Measurements from ENCODE around the gene LRRFIP1. TPM values are rescaled to one million over a fixed set of nuclear protein-coding genes. Genes with fewer than 3 reads are reported as not detected.
"Not testable (repeated sequence)": the region's sequence is repeated elsewhere in the genome, so short reads cannot be mapped to it uniquely, and the experiment has no call there.

Gene LRRFIP1
- total RNA-seq, 1 experiment from 2014 or later = 38.1 TPM

GRCh38 chr2:237669283-237669627 is 41.9 kb downstream of the LRRFIP1 start:
- DNase-seq (ENCODE audit: low read depth, low spot score) = no peak
- in situ Hi-C loops (cut with HindIII; ENCODE audit: low pct_unique_long_range_greater_than_20kb, low sequenced_read_pairs) = no loop called here

GRCh38 chr2:237669628-237670392 is 42.4 kb downstream of the LRRFIP1 start:
- no peak for DNase-seq (ENCODE audit: low read depth, low spot score)
- in situ Hi-C loops (cut with HindIII; ENCODE audit: low pct_unique_long_range_greater_than_20kb, low sequenced_read_pairs) = no loop called here

GRCh38 chr2:237670641-237671040 is 43.3 kb downstream of the LRRFIP1 start:
- in situ Hi-C loops (cut with HindIII; ENCODE audit: low pct_unique_long_range_greater_than_20kb, low sequenced_read_pairs) = no loop called here
- DNase-seq (ENCODE audit: low read depth, low spot score) = no peak

DNA sequence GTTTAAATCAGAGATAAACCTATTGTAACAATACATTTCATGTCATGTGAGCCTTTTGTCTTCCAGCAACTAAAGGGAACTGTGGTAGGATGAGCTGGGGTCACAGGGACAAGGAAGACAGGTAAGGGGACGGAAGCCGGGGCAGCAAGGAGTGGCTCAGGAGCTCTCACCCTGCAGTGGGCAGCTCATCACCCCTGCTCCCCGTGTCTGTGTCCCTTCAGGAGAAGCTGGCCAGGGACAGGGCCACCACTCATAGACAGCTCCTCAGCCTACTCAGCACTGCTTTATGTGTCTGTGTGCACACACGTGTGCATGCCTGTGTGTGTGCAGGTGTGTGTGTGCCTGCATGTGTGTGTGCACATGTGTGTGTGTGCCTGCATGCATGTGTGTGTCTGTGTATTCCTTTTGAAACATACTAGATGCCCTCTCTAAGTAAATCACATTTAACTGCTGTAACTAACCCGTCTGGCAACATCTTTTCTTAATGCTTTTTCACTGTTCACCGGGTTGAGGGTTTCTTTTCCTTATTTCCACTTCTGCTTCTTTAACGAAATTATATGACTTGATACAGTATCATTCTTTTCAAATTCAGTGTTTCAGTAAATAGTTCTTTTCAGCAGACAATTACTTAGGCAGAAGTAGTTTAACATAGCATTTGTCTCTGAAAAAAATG is 44.2 kb downstream of the LRRFIP1 start:
- in situ Hi-C loops (cut with HindIII; ENCODE audit: low pct_unique_long_range_greater_than_20kb, low sequenced_read_pairs) = no loop called here
- no peak for DNase-seq (ENCODE audit: low read depth, low spot score)

- DNase-seq (ENCODE audit: low read depth, low spot score) = no peak
- in situ Hi-C loops (cut with HindIII; ENCODE audit: low pct_unique_long_range_greater_than_20kb, low sequenced_read_pairs) = no loop called here
Observed at GRCh38 chr2:237672731-237673129, 45.3 kb downstream of the LRRFIP1 start.

DNA sequence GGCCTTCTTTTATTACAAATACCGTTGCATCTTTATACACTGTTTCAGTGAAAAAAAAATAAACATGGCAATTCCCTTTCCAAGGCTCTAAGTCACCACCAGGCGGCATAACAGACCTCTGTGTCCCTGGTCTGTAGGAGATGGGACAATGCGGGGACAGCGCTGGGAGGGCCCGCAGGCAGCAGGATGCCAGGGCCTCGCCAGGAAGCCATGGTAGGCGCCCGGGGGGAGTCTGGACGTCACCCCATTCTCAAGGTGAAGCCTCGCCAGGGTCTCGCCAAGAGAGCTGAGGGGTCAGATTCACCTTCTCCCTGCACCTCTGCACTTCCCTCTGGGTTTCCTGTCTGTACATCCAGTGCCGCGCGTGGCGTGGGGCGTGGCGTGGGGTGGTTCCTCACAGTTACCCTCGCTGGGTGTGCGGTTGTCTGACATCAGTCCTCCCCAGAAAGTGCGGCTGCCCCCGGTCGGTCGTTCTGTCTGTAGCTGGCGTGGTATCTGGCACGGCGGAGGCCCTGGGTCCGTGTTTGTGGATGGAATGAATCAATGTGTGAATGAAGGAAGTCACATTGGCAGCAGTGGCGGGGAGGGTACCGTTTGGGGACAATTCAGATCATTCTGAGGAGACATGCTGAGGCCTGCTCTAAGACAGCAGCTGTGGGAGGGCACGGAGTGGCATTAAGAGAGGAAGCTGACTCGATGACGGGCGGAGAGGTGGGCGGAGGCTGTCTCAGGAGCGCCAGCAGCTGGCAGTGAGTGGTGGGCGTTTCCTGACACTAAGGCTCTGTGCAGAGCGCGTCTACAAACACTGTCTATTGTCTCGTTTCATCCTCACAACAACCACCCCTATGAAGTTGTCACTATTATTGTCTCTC is 46.0 kb downstream of the LRRFIP1 start:
- DNase-seq (ENCODE audit: low read depth, low spot score) = peak; percentile 75
- in situ Hi-C loops (cut with HindIII; ENCODE audit: low pct_unique_long_range_greater_than_20kb, low sequenced_read_pairs) = no loop called here

- in situ Hi-C loops (cut with HindIII; ENCODE audit: low pct_unique_long_range_greater_than_20kb, low sequenced_read_pairs) = no loop called here
Observed at GRCh38 chr2:237674731-237675276, 47.4 kb downstream of the LRRFIP1 start.

DNA sequence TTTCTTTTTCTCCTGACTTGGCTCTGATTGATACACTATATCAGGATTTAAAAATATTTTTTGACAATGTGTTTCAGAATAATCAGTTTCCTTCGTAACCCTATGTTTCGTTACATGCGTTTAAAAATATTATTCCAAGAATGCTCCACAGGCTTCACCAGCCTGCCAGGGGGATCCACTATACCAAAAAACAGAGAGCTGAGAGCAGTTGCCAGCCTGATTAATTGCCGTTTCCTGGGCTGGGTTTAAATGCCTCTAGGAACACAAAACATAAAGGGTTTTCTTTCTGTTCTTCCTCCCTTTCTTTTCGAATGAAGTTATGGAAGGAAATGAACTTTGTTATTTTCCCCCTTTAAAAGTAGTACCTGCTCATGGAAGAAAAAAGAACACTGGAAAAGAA is 47.9 kb downstream of the LRRFIP1 start:
- DNase-seq (ENCODE audit: low read depth, low spot score) = no peak
- in situ Hi-C loops (cut with HindIII; ENCODE audit: low pct_unique_long_range_greater_than_20kb, low sequenced_read_pairs) = no loop called here

More at GRCh38 chr2:237674731-237675276, 47.4 kb downstream of the LRRFIP1 start:
- DNase-seq (ENCODE audit: low read depth, low spot score) = peak; percentile 60

DNA sequence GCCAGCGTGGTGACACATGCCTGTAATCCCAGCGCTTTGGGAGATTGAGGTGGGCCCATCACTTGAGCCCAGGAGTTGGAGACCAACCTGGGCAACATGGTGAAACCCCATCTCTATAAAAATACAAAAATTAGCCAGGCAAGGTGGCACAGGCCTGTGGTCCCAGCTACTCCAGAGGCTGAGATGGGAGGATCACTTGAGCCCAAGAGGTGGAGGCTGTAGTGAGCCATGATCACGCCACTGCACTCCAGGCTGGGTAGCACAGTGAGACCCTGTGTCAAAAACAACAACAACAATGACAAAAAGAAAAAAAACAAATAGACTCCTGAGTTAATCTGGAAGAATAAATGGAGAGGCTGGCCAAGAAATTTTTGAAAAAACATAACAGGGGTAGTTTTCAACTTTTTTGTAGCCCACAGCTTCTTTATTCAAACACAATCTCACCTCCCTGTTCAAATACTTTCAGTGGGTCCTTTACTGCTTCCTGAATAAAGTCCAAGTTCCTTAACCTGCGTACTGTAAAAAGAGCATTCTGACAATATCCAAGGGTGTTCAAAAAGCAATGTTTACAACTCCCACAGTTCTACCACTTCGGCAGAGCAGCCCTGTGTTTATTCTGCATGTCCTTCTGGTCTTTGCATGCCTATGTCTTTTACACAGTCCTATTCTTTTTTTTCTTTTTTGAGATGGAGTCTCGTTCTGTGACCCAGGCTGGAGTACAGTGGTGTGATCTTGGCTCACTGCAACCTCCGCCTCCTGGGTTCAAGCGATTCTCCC is 53.5 kb downstream of the LRRFIP1 start:
- no peak for DNase-seq (ENCODE audit: low read depth, low spot score)
- in situ Hi-C loops (cut with HindIII; ENCODE audit: low pct_unique_long_range_greater_than_20kb, low sequenced_read_pairs) = no loop called here

- in situ Hi-C loops (cut with HindIII; ENCODE audit: low pct_unique_long_range_greater_than_20kb, low sequenced_read_pairs) = no loop called here
- no peak for DNase-seq (ENCODE audit: low read depth, low spot score)
Observed at GRCh38 chr2:237682151-237682550, 54.8 kb downstream of the LRRFIP1 start.

DNA sequence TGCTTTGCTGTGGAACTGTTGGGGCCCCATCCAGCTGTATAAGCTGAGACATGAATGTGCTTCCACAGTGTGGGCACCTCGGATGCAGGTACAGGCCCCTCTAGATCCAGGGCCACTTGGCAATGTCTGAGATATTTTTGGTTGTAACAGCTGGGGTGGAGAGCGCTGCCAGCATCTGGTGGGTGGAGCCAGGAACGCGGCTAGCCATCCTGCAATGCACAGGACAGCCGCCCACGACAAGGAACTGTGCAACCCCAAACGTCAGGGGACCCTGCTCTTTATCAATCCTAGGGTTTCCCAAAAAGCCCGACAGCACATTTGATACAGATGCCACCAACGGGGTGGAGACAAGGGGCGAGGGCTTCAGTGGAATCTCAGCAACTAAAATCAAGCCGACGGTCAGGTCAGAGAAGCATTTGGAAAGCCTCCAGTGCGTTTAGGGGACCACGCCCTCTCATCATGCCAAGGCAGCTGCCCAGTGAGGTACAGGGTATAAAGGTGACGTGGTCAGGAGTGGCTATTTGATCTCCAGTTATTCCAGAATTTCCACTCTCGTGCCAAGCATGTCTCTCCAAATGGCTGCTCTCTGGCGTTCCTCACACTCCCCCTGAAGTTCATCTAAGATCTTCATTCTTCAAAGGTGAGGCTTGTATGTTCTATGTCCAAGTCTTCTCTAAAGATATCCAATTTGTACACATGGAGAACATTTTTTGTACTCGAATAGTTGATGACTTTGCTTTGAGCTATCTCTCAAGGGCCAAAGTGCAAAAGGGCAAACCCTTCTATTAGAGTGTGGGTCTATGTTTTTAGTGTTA is 55.7 kb downstream of the LRRFIP1 start:
- in situ Hi-C loops (cut with HindIII; ENCODE audit: low pct_unique_long_range_greater_than_20kb, low sequenced_read_pairs) = no loop called here
- no peak for DNase-seq (ENCODE audit: low read depth, low spot score)

DNA sequence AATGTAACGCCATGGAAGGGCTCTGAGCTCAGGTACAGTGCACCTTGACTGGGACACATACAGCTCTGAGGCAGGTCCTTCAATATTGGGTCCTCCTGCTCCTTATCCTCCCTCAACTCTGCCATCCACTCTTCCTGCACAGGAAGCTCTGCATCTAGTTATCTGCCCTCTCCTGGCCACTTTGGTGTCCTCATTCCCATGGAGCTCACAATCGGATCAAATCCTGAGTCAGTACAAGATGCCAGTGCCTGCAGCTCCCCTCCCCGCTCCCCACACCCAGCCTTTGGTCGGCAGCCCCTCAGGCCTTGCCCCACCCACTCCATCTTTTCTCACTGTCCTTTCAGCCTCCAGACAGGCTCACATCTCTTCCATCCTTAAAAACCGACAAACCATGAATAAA is 58.0 kb downstream of the LRRFIP1 start:
- in situ Hi-C loops (cut with HindIII; ENCODE audit: low pct_unique_long_range_greater_than_20kb, low sequenced_read_pairs) = no loop called here
- peak; percentile 75 for DNase-seq (ENCODE audit: low read depth, low spot score)

DNA sequence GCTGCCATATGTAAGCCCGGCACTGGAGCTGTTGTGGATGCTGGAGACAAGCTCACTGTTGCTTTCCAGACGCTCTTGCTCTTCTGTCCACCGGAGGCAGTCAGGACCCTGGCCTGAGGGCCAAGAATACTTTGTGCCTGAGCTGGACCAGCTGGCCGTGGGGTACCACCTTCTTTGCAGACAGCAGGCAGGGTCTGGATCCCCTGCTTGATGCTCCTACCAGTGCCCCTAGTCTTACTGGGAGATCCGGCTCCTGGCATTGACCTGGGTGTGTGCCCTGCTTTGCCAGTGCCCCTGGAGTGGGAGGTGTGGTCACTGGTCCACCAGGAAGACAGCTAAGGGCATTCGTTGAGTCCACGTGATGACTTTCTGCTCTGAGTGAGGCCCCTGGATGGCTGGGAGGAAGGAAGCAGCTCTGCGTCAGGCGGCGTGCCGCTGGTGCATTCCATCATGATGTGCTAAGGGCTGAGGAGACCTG is 59.3 kb downstream of the LRRFIP1 start:
- in situ Hi-C loops (cut with HindIII; ENCODE audit: low pct_unique_long_range_greater_than_20kb, low sequenced_read_pairs) = no loop called here
- DNase-seq (ENCODE audit: low read depth, low spot score) = peak; percentile 27

- in situ Hi-C loops (cut with HindIII; ENCODE audit: low pct_unique_long_range_greater_than_20kb, low sequenced_read_pairs) = no loop called here
- no peak for DNase-seq (ENCODE audit: low read depth, low spot score)
Observed at GRCh38 chr2:237688081-237688480, 60.7 kb downstream of the LRRFIP1 start.

DNA sequence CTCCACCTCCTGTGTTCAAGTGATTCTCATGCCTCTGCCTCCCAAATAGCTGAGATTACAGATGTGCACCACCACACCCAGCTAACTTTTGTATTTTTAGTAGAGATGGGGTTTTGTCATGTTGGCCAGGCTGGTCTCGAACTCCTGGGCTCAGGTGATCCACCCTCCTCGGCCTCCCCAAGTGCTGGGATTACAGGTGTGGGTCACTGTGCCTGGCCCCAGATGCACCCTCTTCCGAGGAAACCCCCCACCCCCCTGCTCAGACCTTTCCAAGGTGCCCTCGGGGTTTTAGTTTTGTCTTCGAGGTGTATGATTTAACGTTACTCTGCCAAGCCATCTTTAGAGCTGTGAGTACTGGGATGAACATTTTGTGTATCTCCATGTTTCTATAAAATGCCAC is 61.2 kb downstream of the LRRFIP1 start:
- in situ Hi-C loops (cut with HindIII; ENCODE audit: low pct_unique_long_range_greater_than_20kb, low sequenced_read_pairs) = not testable (repeated sequence)

DNA sequence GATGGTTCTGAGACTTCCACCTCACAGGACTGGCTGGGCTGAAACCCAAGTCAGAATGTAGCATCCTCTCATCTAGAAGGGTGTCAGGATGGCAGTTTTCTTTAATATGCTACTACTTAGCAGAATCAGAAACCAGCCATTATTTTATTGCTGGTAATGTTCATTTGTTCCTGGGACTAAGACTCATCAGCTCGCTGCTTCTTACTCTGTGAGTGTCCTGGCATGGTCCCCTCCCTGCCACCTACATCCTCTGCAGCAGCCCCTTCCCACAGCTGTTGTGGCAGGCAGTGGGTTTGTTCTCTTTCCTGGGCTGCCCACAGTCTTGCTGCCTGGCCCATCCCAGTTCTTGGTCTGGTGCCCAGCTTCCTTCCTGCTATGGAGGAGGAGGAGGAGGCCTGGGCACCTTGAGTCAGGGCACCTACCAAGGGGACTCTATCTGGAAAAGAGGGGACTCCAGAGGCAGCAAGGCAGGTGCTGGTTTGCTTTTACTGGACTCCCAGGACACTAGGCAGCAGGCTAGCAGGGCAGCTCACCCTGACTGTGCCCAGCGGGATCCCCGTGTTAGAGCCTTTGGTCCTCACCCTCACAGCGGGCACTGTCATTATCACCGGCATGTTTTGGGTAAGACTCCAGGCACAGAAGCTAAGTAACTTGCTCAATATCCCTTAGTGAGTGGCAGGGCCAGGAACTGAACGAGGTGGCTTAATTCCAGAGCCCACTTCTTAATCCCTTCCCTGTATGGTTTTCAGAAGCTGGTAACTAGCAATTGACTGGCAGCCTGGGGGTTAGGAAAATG is 62.1 kb downstream of the LRRFIP1 start:
- no peak for DNase-seq (ENCODE audit: low read depth, low spot score)
- in situ Hi-C loops (cut with HindIII; ENCODE audit: low pct_unique_long_range_greater_than_20kb, low sequenced_read_pairs) = no loop called here

More for the DNA sequence above, 61.2 kb downstream of the LRRFIP1 start:
- DNase-seq (ENCODE audit: low read depth, low spot score) = not testable (repeated sequence)

Data from SK-MEL-5 (cell line).